Gastroesophageal sphincter (tissue), 4 donors: ENCODE data around the gene EIF5B. TPM values are rescaled to one million over a fixed set of nuclear protein-coding genes. Genes with fewer than 3 reads are reported as not detected.

Experiments used
- ATAC-seq: fragments of 150-250 bp; one replicate; pipeline ENCODE4 v1.9.1; 2016; ENCODE audit warnings: mild to moderate bottlenecking, moderate library complexity
- H3K27ac ChIP-seq, 4 donors: fragments of 200-600 bp; sonication (generic) in 3 of 4; 1 replicate in 3 of 4; 2 replicates in 1 of 4; pipeline ENCODE4 v1.5.1; 2016 to 2019
- H3K27me3 ChIP-seq: fragments of 200-600 bp; sonication (generic); one replicate; pipeline ENCODE4 v1.5.1; 2019
- H3K36me3 ChIP-seq, 2 donors: fragments of 200-600 bp; sonication (generic); one replicate each; pipeline ENCODE4 v1.5.1; 2019; ENCODE audit warnings: control low read depth in 1 of 2
- H3K4me1 ChIP-seq, 3 donors: fragments of 200-600 bp; sonication (generic); 1 replicate in 2 of 3; 2 replicates in 1 of 3; pipeline ENCODE4 v1.5.1; 2016 to 2019; ENCODE audit warnings: control low read depth in 2 of 3
- H3K4me3 ChIP-seq, 2 donors: fragments of 200-600 bp; sonication (generic); one replicate each; pipeline ENCODE4 v1.5.1; 2019; ENCODE audit warnings: mild to moderate bottlenecking in 1 of 2, moderate library complexity in 1 of 2
- H3K9me3 ChIP-seq, 3 donors: fragments of 200-600 bp; sonication (generic); one replicate each; pipeline ENCODE4 v1.5.1; 2017 to 2019; ENCODE audit warnings: control low read depth in 2 of 3
- EP300 ChIP-seq: sonication (generic); formaldehyde crosslinking; IDR thresholded peaks from one replicate; pipeline ENCODE4 v1.6.1; 2017; ENCODE audit warnings: antibody characterized with exemption, mild to moderate bottlenecking
- POLR2A ChIP-seq, 2 donors: fragments of 450-650 bp; IDR thresholded peaks; one replicate each; pipeline ENCODE4 v1.6.1; 2017; ENCODE audit warnings: antibody characterized with exemption in 2 of 2, mild to moderate bottlenecking in 2 of 2, moderate library complexity in 1 of 2
- POLR2AphosphoS5 ChIP-seq: sonication (generic); formaldehyde crosslinking; IDR thresholded peaks from one replicate; pipeline ENCODE4 v1.6.1; 2017; ENCODE audit warnings: antibody characterized with exemption
- WGBS, 2 donors: methylation state at CpG; one replicate each; pipeline ENCODE4 v1.1.5; 2018; ENCODE audit warnings: low coverage in 1 of 2; 5-methylcytosine and 5-hydroxymethylcytosine counted together
- total RNA-seq, 4 donors: library from RNA; depleted of rRNA; stranded (reverse); fragments of >200 nt; gene quantifications; one replicate each; pipeline ENCODE4 v1.1.0, GENCODE V29; 2016
- TF ChIP-seq, protein P1 (sequence below), 4 experiments: fragments of 200-600 bp in 2 of 4; fragments of 450-650 bp in 2 of 4; sonication (generic) in 1 of 4; IDR thresholded peaks; one replicate each; pipeline ENCODE4 v1.5.1; 2017 to 2019; ENCODE audit warnings: antibody characterized with exemption in 4 of 4, mild to moderate bottlenecking in 2 of 4, moderate library complexity in 2 of 4

Gene EIF5B
- total RNA-seq, 4 donors from 2014 or later, result 36.8 to 55.4 (median 45.6) TPM

GRCh38 chr2:99404797-99405669, 67.8 kb downstream of the EIF5B start:
- WGBS, 2 donors, result 71 to 72% methylated on average over 4 to 5 of the region's 5 CpGs
- H3K27me3 ChIP-seq, result no peaks in the 10 kb centered on the region
- peaks cover 0 to 12% (median 0%) of the 10 kb centered on the region in 3 donors for H3K4me1 ChIP-seq
- no peaks in the 10 kb centered on the region for H3K9me3 ChIP-seq
- no peak overlapping the region for H3K4me3 ChIP-seq
- H3K27ac ChIP-seq, result peak overlapping the region in 1 of 4 donors; percentile 5
- peaks cover 3 to 90% of the 10 kb centered on the region in 2 donors for H3K36me3 ChIP-seq
- no peak for TF ChIP-seq POLR2A (IDR thresholded peaks at IDR 0.05)
- TF ChIP-seq EP300, result no peak
- no peak for TF ChIP-seq POLR2AphosphoS5
- TF ChIP-seq, protein P1, sequence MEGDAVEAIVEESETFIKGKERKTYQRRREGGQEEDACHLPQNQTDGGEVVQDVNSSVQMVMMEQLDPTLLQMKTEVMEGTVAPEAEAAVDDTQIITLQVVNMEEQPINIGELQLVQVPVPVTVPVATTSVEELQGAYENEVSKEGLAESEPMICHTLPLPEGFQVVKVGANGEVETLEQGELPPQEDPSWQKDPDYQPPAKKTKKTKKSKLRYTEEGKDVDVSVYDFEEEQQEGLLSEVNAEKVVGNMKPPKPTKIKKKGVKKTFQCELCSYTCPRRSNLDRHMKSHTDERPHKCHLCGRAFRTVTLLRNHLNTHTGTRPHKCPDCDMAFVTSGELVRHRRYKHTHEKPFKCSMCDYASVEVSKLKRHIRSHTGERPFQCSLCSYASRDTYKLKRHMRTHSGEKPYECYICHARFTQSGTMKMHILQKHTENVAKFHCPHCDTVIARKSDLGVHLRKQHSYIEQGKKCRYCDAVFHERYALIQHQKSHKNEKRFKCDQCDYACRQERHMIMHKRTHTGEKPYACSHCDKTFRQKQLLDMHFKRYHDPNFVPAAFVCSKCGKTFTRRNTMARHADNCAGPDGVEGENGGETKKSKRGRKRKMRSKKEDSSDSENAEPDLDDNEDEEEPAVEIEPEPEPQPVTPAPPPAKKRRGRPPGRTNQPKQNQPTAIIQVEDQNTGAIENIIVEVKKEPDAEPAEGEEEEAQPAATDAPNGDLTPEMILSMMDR (IDR thresholded peaks at IDR 0.05), result no peak
- no peak for ATAC-seq

DNA sequence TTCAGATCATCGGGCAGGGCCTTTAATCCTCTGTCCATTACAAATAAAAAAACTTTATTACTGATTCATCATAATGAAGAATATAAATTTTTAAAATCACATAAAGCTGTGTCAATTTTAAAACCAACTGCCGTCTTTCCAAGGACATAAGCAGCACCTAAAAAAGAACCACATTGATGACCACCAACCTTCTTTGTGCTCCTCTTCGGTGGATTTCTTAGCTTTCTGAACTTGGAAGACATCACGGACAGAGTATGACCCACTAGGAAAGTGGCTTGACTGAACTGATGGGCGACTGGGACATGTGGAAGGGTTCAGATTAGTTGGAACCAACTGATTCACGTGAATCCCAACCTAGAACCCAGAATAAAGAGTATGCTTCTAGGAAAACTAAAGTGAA, 68.9 kb downstream of the EIF5B start:
- Histone ChIP-seq H3K27ac (no peak overlapping the region), H3K36me3 (peaks cover 0 to 91% of the 10 kb centered on the region in 2 donors), H3K4me3 (no peak overlapping the region), H3K27me3 (no peaks in the 10 kb centered on the region), H3K4me1 (peaks cover 0 to 12% (median 0%) of the 10 kb centered on the region in 3 donors), H3K9me3 (no peaks in the 10 kb centered on the region)
- WGBS, 2 donors, result 91 to 94% methylated on average over 3 to 6 of the region's 6 CpGs
- ATAC-seq, result no peak
- TF ChIP-seq, protein P1 (IDR thresholded peaks at IDR 0.05), result no peak
- TF ChIP-seq EP300 (no peak), POLR2AphosphoS5 (no peak), POLR2A (IDR thresholded peaks at IDR 0.05) (no peak)

- H3K9me3 ChIP-seq, result no peaks in the 10 kb centered on the region
- ATAC-seq, result no peak
- TF ChIP-seq POLR2A (IDR thresholded peaks at IDR 0.05), result no peak
- TF ChIP-seq, protein P1 (IDR thresholded peaks at IDR 0.05), result no peak
- TF ChIP-seq POLR2AphosphoS5, result no peak
- no peak for TF ChIP-seq EP300
- H3K36me3 ChIP-seq, result peaks cover 0 to 91% of the 10 kb centered on the region in 2 donors
- no peak overlapping the region for H3K27ac ChIP-seq
- H3K4me3 ChIP-seq, result no peak overlapping the region
- no peaks in the 10 kb centered on the region for H3K27me3 ChIP-seq
- H3K4me1 ChIP-seq, result peaks cover 0 to 4% (median 0%) of the 10 kb centered on the region in 3 donors
- 90 to 98% methylated on average over 3 to 4 of the region's 4 CpGs for WGBS, 2 donors
Measured at GRCh38 chr2:99410276-99410675, 73.1 kb downstream of the EIF5B start.

DNA sequence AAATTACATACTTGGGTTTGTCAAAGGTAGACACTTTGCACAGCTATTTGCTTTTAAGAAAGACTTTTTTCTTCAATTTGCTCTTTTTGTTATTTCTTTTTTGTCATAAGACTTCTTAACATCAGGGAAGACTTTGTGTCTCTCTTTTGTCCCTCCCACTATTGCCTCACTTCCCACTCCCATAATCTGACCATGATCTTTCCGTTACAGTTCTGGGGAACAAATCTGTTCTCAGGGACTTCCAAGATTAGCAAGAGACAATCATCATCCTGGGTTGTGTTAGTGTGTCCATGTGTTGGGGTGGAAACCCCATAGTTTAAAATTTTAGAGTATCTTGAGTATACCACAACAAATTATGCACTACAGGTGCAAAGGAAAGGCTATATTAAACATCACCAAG, 77.4 kb downstream of the EIF5B start:
- TF ChIP-seq POLR2A (IDR thresholded peaks at IDR 0.05) (no peak), EP300 (no peak)
- WGBS, 2 donors, result 75 to 100% methylated on average over 1 of the region's 1 CpG
- Histone ChIP-seq H3K36me3 (peaks cover 3 to 99% of the 10 kb centered on the region in 2 donors), H3K9me3 (no peaks in the 10 kb centered on the region), H3K27me3 (no peaks in the 10 kb centered on the region), H3K27ac (no peak overlapping the region), H3K4me3 (no peak overlapping the region), H3K4me1 (peaks cover 0 to 16% (median 0%) of the 10 kb centered on the region in 3 donors)
- no peak for ATAC-seq

DNA sequence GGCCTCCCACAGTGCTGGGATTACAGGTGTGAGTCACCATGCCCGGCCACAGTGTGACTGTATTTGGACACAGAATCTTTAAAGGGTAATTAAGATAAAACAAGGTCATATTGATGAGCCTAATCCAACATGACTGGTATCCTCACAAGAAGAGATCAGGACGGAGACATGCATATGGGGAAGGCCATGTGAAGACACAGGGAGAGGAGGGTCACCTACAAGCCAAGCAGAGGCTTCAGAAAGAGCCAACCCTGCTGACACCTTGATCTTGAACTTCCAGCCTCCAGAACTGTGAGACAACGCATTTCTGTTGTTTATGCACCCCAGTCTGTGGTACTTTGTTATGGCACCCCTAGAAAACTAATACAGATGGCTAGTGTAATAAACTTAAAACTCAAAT, 80.2 kb downstream of the EIF5B start:
- peaks cover 2 to 38% (median 7%) of the 10 kb centered on the region in 3 donors for H3K4me1 ChIP-seq

More for the DNA sequence above, 80.2 kb downstream of the EIF5B start:
- TF ChIP-seq POLR2A (IDR thresholded peaks at IDR 0.05) (no peak), EP300 (no peak), POLR2AphosphoS5 (no peak)
- TF ChIP-seq, protein P1 (IDR thresholded peaks at IDR 0.05), result no peak
- no peaks in the 10 kb centered on the region for H3K27me3 ChIP-seq
- H3K27ac ChIP-seq, result no peak overlapping the region
- ATAC-seq, result no peak
- H3K9me3 ChIP-seq, result no peaks in the 10 kb centered on the region
- peaks cover 3 to 96% of the 10 kb centered on the region in 2 donors for H3K36me3 ChIP-seq
- no peak overlapping the region for H3K4me3 ChIP-seq
- 100% methylated on average over 1 to 2 of the region's 3 CpGs for WGBS, 2 donors
